Measurements from ENCODE around the gene CENPH.

GRCh38 chr5:69209602-69210001 is 20.2 kb downstream of the CENPH start:
- TF ChIP-seq CTCF (IDR thresholded peaks at IDR 0.05; ENCODE audit: low read length) (no peak), EZH2 (IDR thresholded peaks at IDR 0.05; ENCODE audit: borderline replicate concordance, low read length) (no peak)
